A549 (cell line): Measurements from ENCODE around the gene RPS10. TPM values are rescaled to one million over a fixed set of nuclear protein-coding genes. Genes with fewer than 3 reads are reported as not detected.

Source experiments
- ATAC-seq, 2 experiments: fragments of 200-7000 bp in 1 of 2; fragments of >200 bp in 1 of 2; cut with Nextera tagmentation in 1 of 2; cut with Tn5 transposase in 1 of 2; 3 replicates each; pipeline versions ENCODE4 v1.8.0 to v1.9.1; 2018 to 2020; ENCODE audit warnings: mild to moderate bottlenecking in 1 of 2, moderate library complexity in 1 of 2
- CTCF ChIA-PET: fragments of 300-600 bp; sonication (Branson Sonifier 250); formaldehyde crosslinking; extraction: SDS; loops from one replicate; lab custom pipeline; 2021; ENCODE audit warnings: antibody characterized with exemption, inconsistent platforms; lab: Yijun Ruan, JAX
- POLR2A ChIA-PET: fragments of 350-600 bp; formaldehyde crosslinking; extraction: SDS; loops from one replicate; lab custom pipeline; 2021; ENCODE audit warnings: antibody characterized with exemption, inconsistent platforms; lab: Yijun Ruan, JAX
- DNase-seq, 2 experiments: peaks; one replicate each; pipeline versions ENCODE4 v3.0.0 to v3.0.0-alpha.2; 2011 to 2016; ENCODE audit warnings: low read depth in 1 of 2, low spot score in 1 of 2
- FAIRE-seq: peaks from 2 replicates; lab custom pipeline; 2011; peaks lifted over from hg19 to GRCh38; lab: Jason Lieb, UNC
- H3K27ac ChIP-seq, 2 experiments: fragments of >200 bp; sonication (Bioruptor Twin); formaldehyde crosslinking; 3 replicates each; pipeline ENCODE4 v1.5.1; 2016 to 2017
- H3K4me1 ChIP-seq: fragments of >200 bp; sonication (Bioruptor Twin); formaldehyde crosslinking; 3 replicates; pipeline ENCODE4 v1.6.1; 2016
- H3K4me2 ChIP-seq: fragments of >200 bp; sonication (Bioruptor Twin); formaldehyde crosslinking; 3 replicates; pipeline ENCODE4 v1.6.1; 2016
- H3K4me3 ChIP-seq: fragments of >200 bp; sonication (Bioruptor Twin); formaldehyde crosslinking; 3 replicates; pipeline ENCODE4 v1.5.1; 2016
- H3K9me3 ChIP-seq: fragments of >200 bp; sonication (Bioruptor Twin); formaldehyde crosslinking; 3 replicates; pipeline ENCODE4 v1.6.1; 2016
- CBX2 ChIP-seq: fragments of 200-600 bp; sonication (generic); IDR thresholded peaks from 2 replicates; pipeline ENCODE4 v1.6.1; 2016; ENCODE audit warnings: low read depth, mild to moderate bottlenecking, borderline replicate concordance
- CBX8 ChIP-seq: fragments of 200-600 bp; sonication (generic); IDR thresholded peaks from 2 replicates; pipeline ENCODE4 v1.6.1; 2016
- CEBPB ChIP-seq, 2 experiments: fragments of >200 bp in 1 of 2; sonication (Bioruptor Twin) in 1 of 2; formaldehyde crosslinking in 1 of 2; IDR thresholded peaks; 2 replicates each; pipeline ENCODE4 v1.6.1; 2012 to 2016
- EHF ChIP-seq: fragments of 250-450 bp; sonication (Bioruptor Pico); IDR thresholded peaks from 2 replicates; pipeline ENCODE4 v1.5.0; 2020; ENCODE audit warnings: mild to moderate bottlenecking
- EP300 ChIP-seq, 2 experiments: fragments of >200 bp; sonication (Bioruptor Twin); formaldehyde crosslinking; IDR thresholded peaks; 2 replicates in 1 of 2; 3 replicates in 1 of 2; pipeline ENCODE4 v1.6.1; 2016 to 2017
- FOSB ChIP-seq: fragments of 250-450 bp; sonication (Bioruptor Pico); IDR thresholded peaks from 2 replicates; pipeline ENCODE4 v1.5.0; 2020; ENCODE audit warnings: mild to moderate bottlenecking, moderate library complexity
- FOSL2 ChIP-seq, 2 experiments: fragments of 450-650 bp in 1 of 2; fragments of >200 bp in 1 of 2; sonication (Bioruptor Twin) in 1 of 2; formaldehyde crosslinking; IDR thresholded peaks; 2 replicates each; pipeline versions ENCODE4 v1.5.0 to v1.6.1; 2016 to 2020; ENCODE audit warnings: mild to moderate bottlenecking in 1 of 2, moderate library complexity in 1 of 2
- HDAC2 ChIP-seq: fragments of 200-600 bp; sonication (generic); IDR thresholded peaks from 2 replicates; pipeline ENCODE4 v1.6.1; 2016
- HOXB5 ChIP-seq: fragments of 250-450 bp; sonication (Bioruptor Pico); IDR thresholded peaks from 2 replicates; pipeline ENCODE4 v1.5.0; 2020; ENCODE audit warnings: mild to moderate bottlenecking, moderate library complexity
- JUNB ChIP-seq: fragments of >200 bp; sonication (Bioruptor Twin); formaldehyde crosslinking; IDR thresholded peaks from 2 replicates; pipeline ENCODE4 v1.6.1; 2016
- MAZ ChIP-seq: fragments of 150-350 bp; IDR thresholded peaks from 2 replicates; pipeline ENCODE4 v1.6.1; 2014; ENCODE audit warnings: antibody characterized with exemption, low read depth, low read length, borderline replicate concordance
- NFE2L2 ChIP-seq: fragments of 150-350 bp; conservative IDR thresholded peaks from 2 replicates; pipeline ENCODE4 v1.6.1; 2014; ENCODE audit warnings: low read length
- NPAS2 ChIP-seq: fragments of 250-450 bp; sonication (Bioruptor Pico); IDR thresholded peaks from 2 replicates; pipeline ENCODE4 v1.8.0; 2022; ENCODE audit warnings: mild to moderate bottlenecking, moderate library complexity, borderline replicate concordance
- POLR2AphosphoS2 ChIP-seq: conservative IDR thresholded peaks from 2 replicates; pipeline ENCODE4 v1.6.1; 2012; ENCODE audit warnings: low read length, improper control_type of control experiment, inconsistent platforms
- RARB ChIP-seq: fragments of 250-450 bp; sonication (Bioruptor Pico); IDR thresholded peaks from 2 replicates; pipeline ENCODE4 v1.8.0; 2021; ENCODE audit warnings: mild to moderate bottlenecking, moderate library complexity
- RCOR1 ChIP-seq: fragments of 150-350 bp; IDR thresholded peaks from 2 replicates; pipeline ENCODE4 v1.6.1; 2014; ENCODE audit warnings: antibody characterized with exemption, low read length, low read depth
- SMC3 ChIP-seq: fragments of >200 bp; sonication (Bioruptor Twin); formaldehyde crosslinking; IDR thresholded peaks from 3 replicates; pipeline ENCODE4 v1.6.1; 2018; ENCODE audit warnings: inconsistent platforms
- SREBF2 ChIP-seq: fragments of 450-650 bp; IDR thresholded peaks from 2 replicates; pipeline ENCODE4 v1.6.1; 2014; ENCODE audit warnings: mild to moderate bottlenecking, moderate library complexity
- ZC3H11A ChIP-seq: fragments of 450-650 bp; IDR thresholded peaks from 2 replicates; pipeline ENCODE4 v1.6.1; 2014; ENCODE audit warnings: antibody characterized with exemption, mild to moderate bottlenecking
- ZFP36 ChIP-seq: fragments of 450-650 bp; IDR thresholded peaks from 2 replicates; pipeline ENCODE4 v1.6.1; 2014; ENCODE audit warnings: borderline replicate concordance; ENCODE audit not compliant: partially characterized antibody
- WGBS: methylation state at CpG from one replicate; pipeline ENCODE4 v1.1.6; 2017; ENCODE audit errors: missing lambda C conversion rate; 5-methylcytosine and 5-hydroxymethylcytosine counted together
- polyA plus RNA-seq, 4 experiments: library from polyadenylated mRNA; depleted of rRNA in 3 of 4; stranded (reverse); fragments of >200 nt; fragmentation: RNase III in 1 of 4; extraction: RNeasy Plus Mini Kit Qiagen cat#74134 plus additional on column Dnase treatment in 1 of 4; gene quantifications; 2 replicates in 3 of 4; 3 replicates in 1 of 4; pipeline ENCODE4 v1.2.3, GENCODE V29; 2011 to 2017
- TF ChIP-seq, protein P1 (sequence below): IDR thresholded peaks from 2 replicates; pipeline ENCODE4 v1.6.1; 2012; ENCODE audit warnings: low read depth, borderline replicate concordance
- TF ChIP-seq, protein P2 (sequence below): IDR thresholded peaks from 2 replicates; pipeline ENCODE4 v1.6.1; 2012
- TF ChIP-seq, protein P3 (sequence below): fragments of >200 bp; sonication (Bioruptor Twin); formaldehyde crosslinking; IDR thresholded peaks from 2 replicates; pipeline ENCODE4 v1.6.1; 2016
- TF ChIP-seq, protein P4 (sequence below): fragments of >200 bp; sonication (Bioruptor Twin); formaldehyde crosslinking; IDR thresholded peaks from 3 replicates; pipeline ENCODE4 v1.6.1; 2016

RPS10 gene
- polyA plus RNA-seq, 2 of the 4 experiments (the other 2 are of a cell fraction), result 1,532 to 1,783 TPM

DNA sequence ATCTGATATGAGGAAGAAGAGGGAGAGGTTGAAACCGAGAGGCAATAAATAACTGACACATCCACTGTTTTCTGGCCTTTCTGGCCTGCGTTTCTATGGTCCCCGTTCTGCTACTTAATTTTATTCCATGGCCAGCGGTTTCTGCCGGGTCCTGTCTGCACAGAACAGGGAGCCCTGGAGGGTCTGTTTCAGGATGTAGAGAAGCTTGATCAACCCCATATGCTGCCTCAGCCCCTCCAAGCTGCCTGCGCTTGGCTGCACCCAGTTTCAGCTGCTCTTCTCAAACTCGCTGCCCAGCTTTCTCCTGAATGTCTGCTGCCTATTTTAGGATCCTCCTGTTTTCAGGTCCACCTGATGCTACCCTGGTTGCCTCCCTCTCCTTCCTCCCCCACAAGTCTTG lies 21.5 kb upstream of the RPS10 start:
- ATAC-seq, result no peak
- H3K4me3 ChIP-seq, result no peak overlapping the region
- DNase-seq, result no peak
- CTCF ChIA-PET, result interaction anchor here (2.2 kb wide), 1 partner anchor 12 kb away, joined by 14 read pairs; no protein-coding TSS in a partner anchor
- no peak for FAIRE-seq
- no peaks in the 10 kb centered on the region for H3K4me1 ChIP-seq
- H3K27ac ChIP-seq, result no peak overlapping the region
- no peak overlapping the region for H3K4me2 ChIP-seq
- POLR2A ChIA-PET, result no interaction called here
- H3K9me3 ChIP-seq, result no peaks in the 10 kb centered on the region
- TF ChIP-seq CEBPB (IDR thresholded peaks at IDR 0.05) (no peak), EP300 (IDR thresholded peaks at IDR 0.05) (no peak), MAZ (no peak), ZFP36 (no peak), NFE2L2 (no peak), EHF (no peak), SREBF2 (no peak), SMC3 (no peak), CBX8 (no peak), RCOR1 (no peak), NPAS2 (CRISPR knock-in tag) (no peak), ZC3H11A (no peak)
- TF ChIP-seq, protein P1, sequence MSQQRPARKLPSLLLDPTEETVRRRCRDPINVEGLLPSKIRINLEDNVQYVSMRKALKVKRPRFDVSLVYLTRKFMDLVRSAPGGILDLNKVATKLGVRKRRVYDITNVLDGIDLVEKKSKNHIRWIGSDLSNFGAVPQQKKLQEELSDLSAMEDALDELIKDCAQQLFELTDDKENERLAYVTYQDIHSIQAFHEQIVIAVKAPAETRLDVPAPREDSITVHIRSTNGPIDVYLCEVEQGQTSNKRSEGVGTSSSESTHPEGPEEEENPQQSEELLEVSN, result no peak
- TF ChIP-seq, protein P2, sequence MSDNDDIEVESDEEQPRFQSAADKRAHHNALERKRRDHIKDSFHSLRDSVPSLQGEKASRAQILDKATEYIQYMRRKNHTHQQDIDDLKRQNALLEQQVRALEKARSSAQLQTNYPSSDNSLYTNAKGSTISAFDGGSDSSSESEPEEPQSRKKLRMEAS, result no peak
- TF ChIP-seq, all 56 proteins: peak for 0
- WGBS, result 89% methylated on average over 7 of the region's 7 CpGs

DNA sequence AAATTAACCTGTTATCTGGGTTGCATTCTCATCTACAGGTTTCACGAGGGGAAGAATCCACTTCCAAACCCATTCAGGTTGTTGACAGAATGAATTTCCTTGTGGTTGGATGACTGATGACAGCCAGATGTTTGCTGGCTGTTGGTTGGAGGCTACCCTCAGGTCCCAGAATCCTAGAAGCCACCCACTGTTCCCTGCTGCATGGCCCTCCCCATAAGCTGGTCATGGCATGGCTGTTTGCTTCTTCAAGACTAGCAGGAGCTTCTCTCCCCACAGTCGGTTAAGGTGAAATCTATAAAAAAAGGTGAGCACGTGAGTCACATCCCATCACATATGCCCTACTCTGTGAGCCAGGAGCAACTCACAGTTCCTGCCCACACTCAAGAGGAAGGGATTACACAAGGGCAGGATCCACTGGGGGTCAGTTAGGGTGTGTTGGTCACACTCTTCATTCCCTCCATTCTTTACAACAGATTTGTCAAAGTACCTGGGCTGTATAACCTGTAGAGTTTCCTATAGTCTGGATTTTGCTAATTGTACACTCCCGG lies 19.5 kb upstream of the RPS10 start:
- Histone ChIP-seq H3K4me2 (no peak overlapping the region), H3K9me3 (no peaks in the 10 kb centered on the region), H3K27ac (no peak overlapping the region), H3K4me3 (no peak overlapping the region), H3K4me1 (no peaks in the 10 kb centered on the region)
- 50% methylated on average over 4 of the region's 4 CpGs for WGBS
- TF ChIP-seq SREBF2 (no peak), HOXB5 (CRISPR knock-in tag) (no peak), JUNB (no peak), MAZ (no peak), CBX2 (no peak), FOSL2 (IDR thresholded peaks at IDR 0.05) (no peak), FOSL2 (CRISPR knock-in tag; IDR thresholded peaks at IDR 0.05) (no peak), FOSB (CRISPR knock-in tag) (no peak), POLR2AphosphoS2 (no peak), CBX8 (no peak), RARB (CRISPR knock-in tag) (no peak), ZC3H11A (no peak), ZFP36 (no peak), HDAC2 (no peak)
- TF ChIP-seq, protein P3, sequence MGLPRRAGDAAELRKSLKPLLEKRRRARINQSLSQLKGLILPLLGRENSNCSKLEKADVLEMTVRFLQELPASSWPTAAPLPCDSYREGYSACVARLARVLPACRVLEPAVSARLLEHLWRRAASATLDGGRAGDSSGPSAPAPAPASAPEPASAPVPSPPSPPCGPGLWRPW, result no peak
- TF ChIP-seq, protein P1, result no peak
- TF ChIP-seq, protein P4, sequence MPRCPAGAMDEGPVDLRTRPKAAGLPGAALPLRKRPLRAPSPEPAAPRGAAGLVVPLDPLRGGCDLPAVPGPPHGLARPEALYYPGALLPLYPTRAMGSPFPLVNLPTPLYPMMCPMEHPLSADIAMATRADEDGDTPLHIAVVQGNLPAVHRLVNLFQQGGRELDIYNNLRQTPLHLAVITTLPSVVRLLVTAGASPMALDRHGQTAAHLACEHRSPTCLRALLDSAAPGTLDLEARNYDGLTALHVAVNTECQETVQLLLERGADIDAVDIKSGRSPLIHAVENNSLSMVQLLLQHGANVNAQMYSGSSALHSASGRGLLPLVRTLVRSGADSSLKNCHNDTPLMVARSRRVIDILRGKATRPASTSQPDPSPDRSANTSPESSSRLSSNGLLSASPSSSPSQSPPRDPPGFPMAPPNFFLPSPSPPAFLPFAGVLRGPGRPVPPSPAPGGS, result no peak
- POLR2A ChIA-PET, result no interaction called here
- FAIRE-seq (no peak), DNase-seq (no peak), ATAC-seq (no peak; a peak in 1 of 6 replicates)
- CTCF ChIA-PET, result no interaction called here
